Colonic mucosa (tissue), 4 donors: ENCODE measurements around the gene TFAP2D. TPM values are rescaled to one million over a fixed set of nuclear protein-coding genes. Genes with fewer than 3 reads are reported as not detected.

ENCODE experiments used
- DNase-seq: peaks from one replicate; pipeline ENCODE4 v3.0.0-alpha.2; 2020
- H3K27ac ChIP-seq: fragments of 200-600 bp; one replicate; pipeline ENCODE4 v1.8.0; 2021
- H3K27me3 ChIP-seq: fragments of 200-600 bp; one replicate; pipeline ENCODE4 v1.8.0; 2021
- H3K36me3 ChIP-seq: fragments of 200-600 bp; one replicate; pipeline ENCODE4 v1.8.0; 2021
- H3K4me1 ChIP-seq: fragments of 200-600 bp; one replicate; pipeline ENCODE4 v1.8.0; 2021; ENCODE audit warnings: mild to moderate bottlenecking
- H3K4me3 ChIP-seq: fragments of 200-600 bp; one replicate; pipeline ENCODE4 v1.8.0; 2021
- H3K9ac ChIP-seq, 2 donors: one replicate each; pipeline ENCODE4 v1.7.0; 2013; ENCODE audit warnings: control low read depth in 2 of 2, low read depth in 2 of 2, low read length in 2 of 2
- H3K9me3 ChIP-seq: fragments of 200-600 bp; one replicate; pipeline ENCODE4 v1.8.0; 2021
- CTCF ChIP-seq: fragments of 200-600 bp; IDR thresholded peaks from one replicate; pipeline ENCODE4 v1.8.0; 2022; ENCODE audit warnings: antibody characterized with exemption, mild to moderate bottlenecking
- intact Hi-C: fragments of 100-400 bp; cut with DNase I; formaldehyde crosslinking; loops from one replicate; pipeline ENCODE4 v1.14.1; 2022
- total RNA-seq, 2 donors: library from RNA; stranded (reverse); fragmentation: NEBNext Ultra II Directional in 1 of 2; extraction: Animal tissue kit (Norgen Biotek cat#: 25700) in 1 of 2; gene quantifications; one replicate each; pipeline ENCODE4 v1.2.1, GENCODE V29; 2021
- donor health status: healthy.
- donor health status: DM: no; HTN: no; CAD: no.
- donor health status: DM: no; HTN: no; CAD: no.

The TFAP2D gene
- total RNA-seq, 2 donors from 2014 or later, result not detected

- no peak for DNase-seq
- intact Hi-C loops, result no loop called here
- H3K9ac ChIP-seq, result no peak overlapping the region
- H3K27me3 ChIP-seq, result no peaks in the 10 kb centered on the region
- no peak overlapping the region for H3K4me3 ChIP-seq
- no peak overlapping the region for H3K27ac ChIP-seq
- no peak for TF ChIP-seq CTCF
- H3K36me3 ChIP-seq, result no peaks in the 10 kb centered on the region
- no peaks in the 10 kb centered on the region for H3K4me1 ChIP-seq
- no peaks in the 10 kb centered on the region for H3K9me3 ChIP-seq
Measured at GRCh38 chr6:50691814-50692495, 21.4 kb upstream of the TFAP2D start.

- TF ChIP-seq CTCF, result no peak
- Histone ChIP-seq H3K36me3 (no peaks in the 10 kb centered on the region), H3K27me3 (no peaks in the 10 kb centered on the region), H3K9ac (no peak overlapping the region), H3K27ac (no peak overlapping the region), H3K4me1 (no peaks in the 10 kb centered on the region), H3K4me3 (no peak overlapping the region), H3K9me3 (no peaks in the 10 kb centered on the region)
- intact Hi-C loops, result no loop called here
- DNase-seq, result no peak
Measured at GRCh38 chr6:50698546-50698945, 14.8 kb upstream of the TFAP2D start.

- no peaks in the 10 kb centered on the region for H3K27me3 ChIP-seq
- no peak overlapping the region for H3K27ac ChIP-seq
- no peak for DNase-seq
- H3K9ac ChIP-seq, result no peak overlapping the region
- intact Hi-C loops, result no loop called here
- H3K9me3 ChIP-seq, result no peaks in the 10 kb centered on the region
- H3K36me3 ChIP-seq, result no peaks in the 10 kb centered on the region
- H3K4me3 ChIP-seq, result no peak overlapping the region
- no peak for TF ChIP-seq CTCF
- H3K4me1 ChIP-seq, result no peaks in the 10 kb centered on the region
Measured at GRCh38 chr6:50699051-50699775, 14.1 kb upstream of the TFAP2D start.

GRCh38 chr6:50706575-50706974 is 6.8 kb upstream of the TFAP2D start:
- Histone ChIP-seq H3K36me3 (no peaks in the 10 kb centered on the region), H3K4me3 (no peak overlapping the region), H3K9me3 (no peaks in the 10 kb centered on the region), H3K4me1 (no peaks in the 10 kb centered on the region), H3K27ac (no peak overlapping the region), H3K9ac (no peak overlapping the region), H3K27me3 (no peaks in the 10 kb centered on the region)
- no peak for DNase-seq
- TF ChIP-seq CTCF, result no peak
- intact Hi-C loops, result no loop called here

GRCh38 chr6:50707191-50707590 is 6.1 kb upstream of the TFAP2D start:
- no peak for TF ChIP-seq CTCF
- no peaks in the 10 kb centered on the region for H3K27me3 ChIP-seq
- intact Hi-C loops, result no loop called here

More at GRCh38 chr6:50707191-50707590, 6.1 kb upstream of the TFAP2D start:
- Histone ChIP-seq H3K4me1 (no peaks in the 10 kb centered on the region), H3K4me3 (no peak overlapping the region), H3K9me3 (no peaks in the 10 kb centered on the region), H3K27ac (no peak overlapping the region), H3K9ac (no peak overlapping the region), H3K36me3 (no peaks in the 10 kb centered on the region)
- DNase-seq, result no peak
